H1 (cell line): ENCODE data around the gene AMH. TPM values are rescaled to one million over a fixed set of nuclear protein-coding genes. Genes with fewer than 3 reads are reported as not detected.

Experiments
- CBX5 ChIP-seq: fragments of 300-800, 300-1000 bp; sonication (generic); IDR thresholded peaks from 2 replicates; pipeline ENCODE4 v1.7.1; 2016; ENCODE audit warnings: antibody characterized with exemption, low read length, low read depth
- KDM4A ChIP-seq: IDR thresholded peaks from one replicate; pipeline ENCODE4 v1.7.1; 2012; ENCODE audit warnings: low read depth, mild to moderate bottlenecking, moderate library complexity, low read length, inconsistent platforms; ENCODE audit not compliant: severe bottlenecking
- MAFK ChIP-seq: IDR thresholded peaks from 2 replicates; pipeline ENCODE4 v1.6.1; 2012; ENCODE audit warnings: low read depth, mild to moderate bottlenecking, improper control_type of control experiment, low read length
- SP4 ChIP-seq: IDR thresholded peaks from 2 replicates; pipeline ENCODE4 v1.6.1; 2012; ENCODE audit warnings: low read length, inconsistent platforms
- USF2 ChIP-seq: IDR thresholded peaks from 2 replicates; pipeline ENCODE4 v1.6.1; 2011; ENCODE audit warnings: low read length, improper control_type of control experiment
- polyA plus RNA-seq, 7 experiments: library from polyadenylated mRNA; depleted of rRNA in 3 of 7; stranded (reverse) in 5 of 7; unstranded in 2 of 7; fragments of >200 nt in 5 of 7; fragments of 200-250 nt in 2 of 7; gene quantifications; 1 replicate in 5 of 7; 2 replicates in 1 of 7; 4 replicates in 1 of 7; pipeline versions ENCODE4 v1.2.1 to v1.2.3, GENCODE V29; 2011 to 2013; ENCODE audit warnings: missing spikeins in 2 of 7, mixed read lengths in 2 of 7
- total RNA-seq: library from RNA; stranded (reverse); fragmentation: NEBNext Ultra II Directional; extraction: Animal tissue kit (Norgen Biotek cat#: 25700); gene quantifications from 2 replicates; pipeline ENCODE4 v1.2.1, GENCODE V29; 2021

Gene AMH
- total and polyA plus RNA-seq, 2 of the 8 experiments (the other 6 are each of a cell fraction or from before 2014, with no cell fraction given): 10.5 to 15.4 TPM

- no peak for TF ChIP-seq USF2
- no peak for TF ChIP-seq CBX5
- TF ChIP-seq KDM4A: no peak
- no peak for TF ChIP-seq MAFK
- TF ChIP-seq SP4: no peak
Observed at GRCh38 chr19:2223391-2223790, 25.7 kb upstream of the AMH start (continued).
